Activated CD4-positive, alpha-beta memory T cell treated with anti-CD3 and anti-CD28 coated beads, Interleukin-2, amount 10 ng/mL, durations not matched to agents 7 days and 5 days (primary cell): ENCODE measurements around the gene RSPRY1. TPM values are rescaled to one million over a fixed set of nuclear protein-coding genes. Genes with fewer than 3 reads are reported as not detected.
"Not testable (repeated sequence)": the region's sequence is repeated elsewhere in the genome, so short reads cannot be mapped to it uniquely, and the experiment has no call there.

Experiments
- CTCF ChIA-PET: fragments of 350-600 bp; sonication (Branson Sonifier 250); formaldehyde crosslinking; loops from one replicate; lab custom pipeline; 2021; ENCODE audit warnings: antibody characterized with exemption, inconsistent platforms; lab: Charles Lee
- POLR2A ChIA-PET: fragments of 350-600 bp; sonication (Branson Sonifier 250); formaldehyde crosslinking; loops from one replicate; lab custom pipeline; 2021; ENCODE audit warnings: antibody characterized with exemption; lab: Charles Lee
- DNase-seq: peaks from one replicate; pipeline ENCODE4 v3.0.0-alpha.2; 2020
- H3K27ac Mint-ChIP-seq: one replicate; pipeline ENCODE4 v1.8.0; 2021; ENCODE audit warnings: mild to moderate bottlenecking, mixed read lengths
- H3K27me3 Mint-ChIP-seq: one replicate; pipeline ENCODE4 v1.8.0; 2021; ENCODE audit warnings: mixed read lengths
- H3K36me3 Mint-ChIP-seq: one replicate; pipeline ENCODE4 v1.8.0; 2021; ENCODE audit warnings: low read depth, mixed read lengths
- H3K4me1 Mint-ChIP-seq: one replicate; pipeline ENCODE4 v1.8.0; 2021; ENCODE audit warnings: mixed read lengths
- H3K4me3 Mint-ChIP-seq: one replicate; pipeline ENCODE4 v1.8.0; 2021; ENCODE audit warnings: mild to moderate bottlenecking, mixed read lengths
- H3K9me3 Mint-ChIP-seq: one replicate; pipeline ENCODE4 v1.8.0; 2021; ENCODE audit warnings: mixed read lengths
- total RNA-seq, 2 experiments: library from RNA; stranded (reverse); gene quantifications; one replicate each; pipeline ENCODE4 v1.2.3, GENCODE V29; 2021

RSPRY1 gene
- total RNA-seq, 2 experiments from 2014 or later: 34.1 to 39.3 TPM

DNA sequence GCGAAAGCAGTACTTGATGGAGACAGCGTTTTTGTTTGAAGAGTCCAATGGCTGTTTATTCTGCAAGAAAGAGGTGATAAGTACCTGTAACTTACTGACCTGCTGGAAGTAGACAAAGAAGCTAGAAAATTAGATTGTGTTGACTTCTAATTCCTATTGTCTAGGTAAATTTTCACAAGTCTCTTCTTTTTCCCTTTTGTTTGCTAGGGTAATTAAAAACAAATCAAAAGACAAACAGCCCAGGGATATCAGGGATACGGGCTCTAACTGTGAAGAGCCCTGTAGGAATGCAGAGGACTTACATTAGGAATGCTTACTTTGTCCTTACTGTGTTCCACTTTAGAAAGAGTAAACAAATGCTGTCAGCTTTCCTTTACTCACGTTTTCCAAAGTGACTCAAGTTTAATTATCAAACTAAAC, 7.3 kb upstream of the RSPRY1 start:
- H3K27me3 Mint-ChIP-seq: no peaks in the 10 kb centered on the region
- H3K4me1 Mint-ChIP-seq: peaks cover 13% of the 10 kb centered on the region
- ChIA-PET CTCF (interaction anchor here (1.4 kb wide), 1 partner anchor 86 kb away, joined by 3 read pairs; the partner anchor contains the start of gene CPNE2), POLR2A (no interaction called here)
- H3K4me3 Mint-ChIP-seq: no peak overlapping the region
- H3K27ac Mint-ChIP-seq: no peak overlapping the region
- H3K36me3 Mint-ChIP-seq: peaks cover 12% of the 10 kb centered on the region
- DNase-seq: no peak
- H3K9me3 Mint-ChIP-seq: no peaks in the 10 kb centered on the region

GRCh38 chr16:57179215-57179828, 6.8 kb upstream of the RSPRY1 start:
- peaks cover 18% of the 10 kb centered on the region for H3K4me1 Mint-ChIP-seq
- H3K4me3 Mint-ChIP-seq: no peak overlapping the region
- H3K9me3 Mint-ChIP-seq: no peaks in the 10 kb centered on the region

GRCh38 chr16:57184113-57184512, 2.0 kb upstream of the RSPRY1 start:
- H3K4me1 Mint-ChIP-seq: peaks cover 45% of the 10 kb centered on the region
- POLR2A ChIA-PET: interaction anchor here (1.8 kb wide), 1 partner anchor 32 kb away, joined by 7 read pairs; no protein-coding TSS in a partner anchor
- CTCF ChIA-PET: interaction anchor here (0.6 to 1.4 kb wide), 4 partner anchors 29 to 780 kb away, joined by 3 to 4 read pairs (median 3); partner anchors contain the start of gene CPNE2
- DNase-seq: no peak
- H3K27me3 Mint-ChIP-seq: no peaks in the 10 kb centered on the region
- H3K4me3 Mint-ChIP-seq: peak overlapping the region; percentile 55
- H3K27ac Mint-ChIP-seq: no peak overlapping the region
- peaks cover 15% of the 10 kb centered on the region for H3K36me3 Mint-ChIP-seq
- no peaks in the 10 kb centered on the region for H3K9me3 Mint-ChIP-seq

More at GRCh38 chr16:57179215-57179828, 6.8 kb upstream of the RSPRY1 start:
- ChIA-PET CTCF (interaction anchor here (0.7 to 1.4 kb wide), 3 partner anchors 86 to 96 kb away, joined by 3 to 4 read pairs (median 3); partner anchors contain the start of gene CPNE2), POLR2A (no interaction called here)
- Mint-ChIP-seq H3K27ac (no peak overlapping the region), H3K27me3 (no peaks in the 10 kb centered on the region), H3K36me3 (peaks cover 14% of the 10 kb centered on the region)
- DNase-seq: no peak

DNA sequence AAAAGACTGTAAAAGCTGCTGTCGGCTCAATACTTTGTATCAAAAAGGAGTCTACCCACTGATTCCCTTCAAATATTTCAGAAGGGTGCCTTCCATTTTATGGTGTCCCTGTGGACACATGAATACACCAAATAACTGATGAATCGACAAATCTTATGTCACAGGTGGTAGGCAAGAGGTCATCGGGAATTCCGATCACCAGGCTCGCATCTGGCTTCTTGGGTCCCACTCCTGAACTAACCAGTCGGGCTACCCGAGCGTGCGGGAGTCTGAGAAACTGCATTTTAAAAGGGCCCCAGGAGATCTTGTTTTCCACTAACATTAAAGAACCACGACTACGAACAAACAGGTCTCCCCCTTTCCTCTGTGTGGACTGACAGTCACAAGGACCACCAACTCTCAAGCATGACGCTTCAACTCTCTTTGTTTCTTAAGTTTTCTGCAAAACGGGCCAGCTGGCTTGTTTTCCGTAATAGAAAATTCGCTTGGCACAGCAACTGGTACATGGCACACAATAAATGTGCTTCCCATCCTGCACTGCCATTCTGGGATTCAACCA, 1.2 kb upstream of the RSPRY1 start:
- Mint-ChIP-seq H3K4me1 (peaks cover 44% of the 10 kb centered on the region), H3K4me3 (peak overlapping the region; percentile 96), H3K9me3 (no peaks in the 10 kb centered on the region), H3K27me3 (no peaks in the 10 kb centered on the region), H3K27ac (peak overlapping the region; percentile 81), H3K36me3 (peaks cover 17% of the 10 kb centered on the region)
- POLR2A ChIA-PET: interaction anchor here (0.7 to 2.3 kb wide), 23 partner anchors 10 to 559 kb away, joined by 3 to 9 read pairs (median 3); partner anchors contain the start of genes ARL2BP, CIAPIN1, COQ9 and MT1E
- CTCF ChIA-PET: interaction anchor here (0.9 to 1.4 kb wide), 3 partner anchors 44 to 232 kb away, joined by 3 to 8 read pairs (median 7); no protein-coding TSS in a partner anchor
- no peak for DNase-seq

DNA sequence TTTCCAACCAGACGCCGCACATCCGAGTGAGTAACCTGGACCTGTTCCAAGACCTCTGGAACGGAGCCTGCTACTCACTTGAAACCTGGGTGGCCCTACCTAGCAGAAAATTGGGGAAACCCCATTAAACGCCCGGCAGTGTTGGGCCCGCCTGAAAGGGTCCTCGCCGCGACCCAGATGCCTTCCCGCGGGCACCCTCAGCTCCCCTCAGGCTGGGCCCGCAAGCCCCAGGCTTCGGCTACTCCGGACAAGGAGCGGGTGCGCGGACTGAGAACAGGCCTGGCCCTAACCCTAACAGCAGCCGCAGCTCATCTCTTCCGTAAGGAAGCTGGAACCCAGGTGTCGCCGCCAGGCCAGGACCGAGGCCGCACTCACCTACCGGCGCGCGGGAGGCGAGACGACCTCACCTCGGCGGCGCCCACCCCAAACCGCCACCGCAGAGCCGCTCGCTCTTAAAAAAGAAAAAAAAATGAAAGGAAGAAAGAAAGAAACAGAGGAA, 634 bp upstream of the RSPRY1 start:
- ChIA-PET POLR2A (interaction anchor here (0.5 to 2.3 kb wide), 35 partner anchors 10 to 560 kb away, joined by 3 to 9 read pairs (median 3); partner anchors contain the start of genes ARL2BP, CIAPIN1, COQ9 and MT1E), CTCF (interaction anchor here (0.6 to 1.5 kb wide), 7 partner anchors 10 to 484 kb away, joined by 3 to 8 read pairs (median 4); no protein-coding TSS in a partner anchor)
- peaks cover 17% of the 10 kb centered on the region for H3K36me3 Mint-ChIP-seq
- DNase-seq: no peak
- H3K4me3 Mint-ChIP-seq: peak overlapping the region; percentile 96
- no peaks in the 10 kb centered on the region for H3K27me3 Mint-ChIP-seq
- peaks cover 44% of the 10 kb centered on the region for H3K4me1 Mint-ChIP-seq
- H3K9me3 Mint-ChIP-seq: no peaks in the 10 kb centered on the region
- H3K27ac Mint-ChIP-seq: peak overlapping the region; percentile 81

DNA sequence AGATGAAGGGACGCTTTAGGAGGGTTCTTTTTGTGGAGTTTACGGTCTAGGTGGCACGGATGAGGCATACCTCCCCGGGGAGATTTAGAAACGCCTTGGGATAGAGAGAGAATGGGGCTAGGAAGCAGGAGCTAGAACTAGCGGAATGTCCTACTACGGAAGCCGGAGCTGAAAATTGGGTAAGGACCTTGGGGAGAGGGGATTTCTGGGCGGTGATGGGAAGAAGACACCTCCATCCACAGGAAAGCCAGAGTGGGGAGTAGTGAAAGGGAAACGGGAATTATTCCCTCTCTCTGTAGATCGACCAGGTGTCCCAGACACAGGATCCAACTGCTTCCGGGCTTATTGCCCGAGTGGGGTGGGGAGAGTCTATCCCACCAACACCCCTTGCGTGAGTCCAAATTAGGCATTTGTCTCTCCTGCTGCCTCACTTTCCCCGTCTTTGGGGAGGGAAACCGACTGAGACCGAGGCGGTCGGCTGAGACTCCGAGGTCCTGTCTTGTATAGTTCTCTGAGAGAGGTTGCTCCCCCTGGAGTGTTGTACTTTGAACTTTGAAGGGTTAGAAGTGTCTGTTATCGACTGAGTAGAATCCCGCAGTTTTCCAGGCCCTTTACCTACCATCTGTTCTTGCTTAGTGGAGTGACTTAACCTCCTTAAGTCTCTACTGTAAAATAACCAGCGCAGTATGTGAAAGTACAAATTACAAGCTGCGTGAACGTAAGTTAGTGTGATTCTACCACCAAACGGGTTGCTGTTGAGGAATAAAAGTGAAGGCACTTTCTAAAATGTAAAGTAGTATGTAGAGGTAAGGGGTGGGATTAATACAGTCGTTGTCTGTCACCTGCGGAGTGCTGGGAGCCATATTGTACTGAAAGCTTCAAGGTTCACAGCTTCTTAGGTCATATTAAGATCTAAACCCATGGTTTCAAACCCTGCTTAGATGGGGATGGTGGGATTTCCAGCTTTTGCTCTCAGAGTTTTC, 1.0 kb downstream of the RSPRY1 start:
- H3K4me1 Mint-ChIP-seq: peaks cover 43% of the 10 kb centered on the region
- H3K27me3 Mint-ChIP-seq: no peaks in the 10 kb centered on the region
- POLR2A ChIA-PET: interaction anchor here (0.6 to 2.3 kb wide), 9 partner anchors 16 to 763 kb away, joined by 3 to 9 read pairs (median 4); partner anchors contain the start of gene ARL2BP
- H3K9me3 Mint-ChIP-seq: no peaks in the 10 kb centered on the region
- peaks cover 17% of the 10 kb centered on the region for H3K36me3 Mint-ChIP-seq
- CTCF ChIA-PET: interaction anchor here (0.7 to 1.5 kb wide), 6 partner anchors 59 to 232 kb away, joined by 3 to 8 read pairs (median 3); no protein-coding TSS in a partner anchor
- peak overlapping the region; percentile 96 for H3K4me3 Mint-ChIP-seq
- DNase-seq: peak; percentile 32
- peak overlapping the region; percentile 81 for H3K27ac Mint-ChIP-seq

DNA sequence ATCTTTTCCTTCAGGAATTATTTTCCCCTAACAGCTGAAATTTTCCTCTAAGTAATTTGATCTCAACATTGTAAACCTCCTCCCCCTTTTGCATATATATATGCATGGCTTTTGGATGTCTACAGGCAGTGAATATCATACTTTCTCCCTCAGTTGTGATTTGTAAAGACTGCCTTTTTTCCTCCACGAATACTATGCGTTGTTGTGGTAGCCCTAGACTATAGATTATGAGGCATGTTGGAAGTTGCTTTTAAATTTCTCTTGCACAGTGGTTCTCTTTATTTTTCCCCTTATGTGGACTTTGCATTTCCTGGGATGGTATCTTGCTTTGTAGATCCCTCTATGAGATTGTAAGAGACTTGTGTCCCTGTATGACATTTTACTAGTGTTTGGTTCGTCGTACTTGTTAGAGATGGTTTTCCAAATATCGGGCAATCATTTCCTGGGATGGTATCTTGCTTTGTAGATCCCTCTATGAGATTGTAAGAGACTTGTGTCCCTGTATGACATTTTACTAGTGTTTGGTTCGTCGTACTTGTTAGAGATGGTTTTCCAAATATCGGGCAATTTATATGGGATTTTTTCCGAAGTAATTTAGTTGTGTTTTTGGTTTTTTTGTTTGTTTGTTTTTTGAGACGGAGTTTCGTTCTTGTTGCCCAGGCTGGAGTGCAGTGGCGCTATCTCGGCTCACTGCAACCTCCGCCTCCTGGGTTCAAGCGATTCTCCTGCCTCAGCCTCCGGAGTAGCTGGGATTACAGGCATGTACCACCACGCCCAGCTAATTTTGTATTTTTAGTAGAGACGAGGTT, 2.0 kb downstream of the RSPRY1 start:
- H3K9me3 Mint-ChIP-seq, H3K27ac Mint-ChIP-seq, H3K27me3 Mint-ChIP-seq, DNase-seq: not testable (repeated sequence)
- H3K36me3 Mint-ChIP-seq: peaks cover 17% of the 10 kb centered on the region
- peaks cover 41% of the 10 kb centered on the region for H3K4me1 Mint-ChIP-seq
- ChIA-PET POLR2A (interaction anchor here (0.8 to 1.9 kb wide), 7 partner anchors 15 to 257 kb away, joined by 3 to 9 read pairs (median 4); partner anchors contain the start of gene ARL2BP), CTCF (interaction anchor here (0.7 to 1.4 kb wide), 3 partner anchors 104 to 231 kb away, joined by 3 read pairs; no protein-coding TSS in a partner anchor)
- H3K4me3 Mint-ChIP-seq: peak overlapping the region; percentile 96

GRCh38 chr16:57188711-57189002, 2.5 kb downstream of the RSPRY1 start:
- Mint-ChIP-seq H3K4me1 (peaks cover 42% of the 10 kb centered on the region), H3K27ac (no peak overlapping the region), H3K36me3 (peaks cover 17% of the 10 kb centered on the region), H3K9me3 (no peaks in the 10 kb centered on the region), H3K27me3 (no peaks in the 10 kb centered on the region), H3K4me3 (no peak overlapping the region)
- no peak for DNase-seq
- ChIA-PET POLR2A (interaction anchor here (1.7 to 1.9 kb wide), 2 partner anchors 56 to 112 kb away, joined by 3 to 9 read pairs; partner anchors contain the start of gene ARL2BP), CTCF (no interaction called here)

- H3K36me3 Mint-ChIP-seq: peaks cover 12% of the 10 kb centered on the region
- POLR2A ChIA-PET: interaction anchor here (0.8 to 1.7 kb wide), 2 partner anchors 105 to 111 kb away, joined by 3 read pairs; no protein-coding TSS in a partner anchor
- H3K27me3 Mint-ChIP-seq, H3K9me3 Mint-ChIP-seq, DNase-seq, CTCF ChIA-PET, H3K27ac Mint-ChIP-seq, H3K4me3 Mint-ChIP-seq: not testable (repeated sequence)
- peaks cover 36% of the 10 kb centered on the region for H3K4me1 Mint-ChIP-seq
These were observed 3.4 kb downstream of the RSPRY1 start for GRCh38 chr16:57189527-57189926.

DNA sequence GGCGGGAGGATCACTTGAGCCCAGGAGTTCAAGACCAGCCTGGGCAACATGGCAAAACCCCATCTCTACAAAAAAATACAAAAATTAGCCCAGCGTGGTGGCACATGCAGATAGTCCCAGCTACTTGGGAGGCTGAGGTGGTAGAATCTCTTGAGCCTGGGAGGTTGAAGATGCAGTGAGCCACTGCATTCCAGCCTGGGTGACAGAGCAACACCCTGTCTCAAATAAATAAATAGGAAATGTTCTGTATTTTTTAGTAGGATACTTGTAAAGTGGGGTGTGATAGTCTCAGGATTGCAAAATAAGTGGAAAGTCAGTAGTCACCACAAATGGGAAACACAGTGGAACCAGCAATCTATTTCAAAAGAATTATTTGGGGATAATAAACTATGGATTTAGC, 4.0 kb downstream of the RSPRY1 start:
- no peak overlapping the region for H3K27ac Mint-ChIP-seq
- peaks cover 32% of the 10 kb centered on the region for H3K4me1 Mint-ChIP-seq
- CTCF ChIA-PET: no interaction called here
- H3K36me3 Mint-ChIP-seq: peaks cover 14% of the 10 kb centered on the region
- H3K4me3 Mint-ChIP-seq: no peak overlapping the region
- no peaks in the 10 kb centered on the region for H3K9me3 Mint-ChIP-seq
- no peak for DNase-seq
- H3K27me3 Mint-ChIP-seq: no peaks in the 10 kb centered on the region
- POLR2A ChIA-PET: interaction anchor here (0.8 kb wide), 1 partner anchor 105 kb away, joined by 3 read pairs; no protein-coding TSS in a partner anchor

DNA sequence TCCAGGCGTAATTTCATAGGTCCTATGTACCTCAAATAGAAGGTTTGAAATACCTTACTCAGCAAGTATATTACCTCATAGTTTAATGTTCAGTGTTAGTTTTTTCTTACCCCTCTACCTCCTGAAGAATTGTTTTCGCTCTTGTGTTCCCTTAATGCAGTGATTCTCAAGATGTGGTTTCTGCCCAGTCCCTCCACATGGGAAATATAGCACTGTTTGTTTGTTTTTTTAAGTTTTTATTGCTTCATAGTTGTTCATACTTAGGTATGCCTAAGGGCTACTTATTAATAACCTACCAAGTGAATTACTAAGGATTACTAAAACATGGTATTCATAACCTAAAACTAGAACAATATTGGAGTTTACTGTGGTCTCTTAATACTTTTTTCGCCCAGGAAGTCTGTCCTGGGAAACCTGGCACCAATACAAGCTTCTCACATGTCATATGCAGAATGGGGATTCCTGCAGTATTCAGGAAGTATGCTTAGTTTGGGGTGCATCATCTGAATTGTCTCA, 5.0 kb downstream of the RSPRY1 start:
- Mint-ChIP-seq H3K36me3 (peaks cover 12% of the 10 kb centered on the region), H3K9me3 (no peaks in the 10 kb centered on the region), H3K27me3 (no peaks in the 10 kb centered on the region), H3K4me3 (no peak overlapping the region), H3K27ac (no peak overlapping the region), H3K4me1 (peaks cover 28% of the 10 kb centered on the region)
- DNase-seq: no peak
- POLR2A ChIA-PET: interaction anchor here (0.9 kb wide), 1 partner anchor 15 kb away, joined by 3 read pairs; no protein-coding TSS in a partner anchor
- CTCF ChIA-PET: no interaction called here
